HCT116 (cell line): ENCODE measurements around the gene KIAA0825. TPM values are rescaled to one million over a fixed set of nuclear protein-coding genes. Genes with fewer than 3 reads are reported as not detected.

ENCODE experiments used
- ATAC-seq: fragments of 200-7000 bp; cut with Tn5 transposase; 2 replicates; pipeline ENCODE4 v1.9.1; 2020; ENCODE audit warnings: mild to moderate bottlenecking, moderate library complexity
- BruUV-seq: library from RNA; stranded (reverse); fragments of 400-500 nt; replicated peaks from 2 replicates; lab custom pipeline; 2021; lab: Mats Ljungman, UMichigan
- CTCF ChIA-PET: fragments of 300-600 bp; sonication (Branson Sonifier 250); formaldehyde crosslinking; loops from one replicate; lab custom pipeline; 2021; ENCODE audit warnings: antibody characterized with exemption; lab: Charles Lee
- POLR2A ChIA-PET: fragments of 300-600, 350-600 bp; sonication (Branson Sonifier 250); formaldehyde crosslinking; loops from one replicate; lab custom pipeline; 2021; ENCODE audit warnings: antibody characterized with exemption; lab: Charles Lee
- RAD21 ChIA-PET, 2 experiments: fragments of 300-600 bp; sonication (Branson Sonifier 250); formaldehyde crosslinking; loops; one replicate each; lab custom pipeline; 2023; ENCODE audit warnings: low total read pairs in 2 of 2; ENCODE audit not compliant: uncharacterized antibody in 2 of 2, unreplicated experiment in 2 of 2, low non-redundant PET in 1 of 2; lab: Charles Lee
- DNase-seq: peaks from one replicate; pipeline ENCODE4 v3.0.0-alpha.2; 2010; ENCODE audit warnings: low read depth, low spot score
- H2AFZ ChIP-seq: fragments of 200-600 bp; shearing (Covaris generic), sonication (generic); 2 replicates; pipeline ENCODE4 v1.6.1; 2017; ENCODE audit warnings: low read depth, mixed run types, mixed read lengths, antibody characterized with exemption, low read length; ENCODE audit not compliant: poor library complexity, severe bottlenecking
- H3K27ac ChIP-seq: 2 replicates; pipeline ENCODE4 v1.5.1; 2012; ENCODE audit warnings: low read depth, low read length
- H3K27me3 ChIP-seq: fragments of 200-600 bp; sonication (generic); 2 replicates; pipeline ENCODE4 v1.6.1; 2016; ENCODE audit warnings: mixed run types, low read length, mixed read lengths; ENCODE audit not compliant: insufficient read depth
- H3K36me3 ChIP-seq, 2 experiments: fragments of 200-500 bp in 1 of 2; fragments of 200-600 bp in 1 of 2; sonication (Bioruptor generic) in 1 of 2; sonication (generic) in 1 of 2; 2 replicates each; pipeline versions ENCODE4 v1.5.1 to v1.6.1; 2014 to 2016; ENCODE audit warnings: low read length in 2 of 2, inconsistent platforms in 1 of 2, mixed read lengths in 1 of 2, mixed run types in 1 of 2; ENCODE audit not compliant: insufficient read depth in 2 of 2, control insufficient read depth in 1 of 2
- H3K4me1 ChIP-seq, 2 experiments: fragments of 200-600 bp in 1 of 2; sonication (generic) in 1 of 2; 2 replicates each; pipeline versions ENCODE4 v1.5.1 to v1.6.1; 2012 to 2017; ENCODE audit warnings: low read length in 2 of 2, inconsistent platforms in 1 of 2, mild to moderate bottlenecking in 1 of 2, mixed read lengths in 1 of 2, mixed run types in 1 of 2, moderate library complexity in 1 of 2; ENCODE audit not compliant: insufficient read depth in 2 of 2, control insufficient read depth in 1 of 2
- H3K4me2 ChIP-seq: fragments of 200-600 bp; sonication (generic); 2 replicates; pipeline ENCODE4 v1.6.1; 2017; ENCODE audit warnings: mixed run types, low read length, mixed read lengths
- H3K4me3 ChIP-seq, 2 experiments: fragments of 200-600 bp in 1 of 2; sonication (generic) in 1 of 2; replicated peaks in 1 of 2; 2 replicates each; pipeline ENCODE4 v1.5.1; 2011 to 2016; ENCODE audit warnings: low read length in 2 of 2, control low read depth in 1 of 2, low read depth in 1 of 2, mild to moderate bottlenecking in 1 of 2, mixed read lengths in 1 of 2, mixed run types in 1 of 2
- H3K79me2 ChIP-seq: fragments of 200-600 bp; sonication (generic); 2 replicates; pipeline ENCODE4 v1.6.1; 2017; ENCODE audit warnings: mild to moderate bottlenecking, mixed run types, low read length, moderate library complexity, mixed read lengths; ENCODE audit not compliant: insufficient read depth
- H3K9ac ChIP-seq: fragments of 200-600 bp; sonication (generic); 2 replicates; pipeline ENCODE4 v1.6.1; 2016; ENCODE audit warnings: low read length, mixed read lengths
- H3K9me2 ChIP-seq: fragments of 200-600 bp; sonication (generic), shearing (Covaris generic); 2 replicates; pipeline ENCODE4 v1.6.1; 2017; ENCODE audit warnings: mixed run types, mild to moderate bottlenecking, moderate library complexity; ENCODE audit not compliant: insufficient read depth
- H3K9me3 ChIP-seq, 2 experiments: fragments of 200-500 bp in 1 of 2; fragments of 200-600 bp in 1 of 2; sonication (Bioruptor generic) in 1 of 2; sonication (generic) in 1 of 2; 2 replicates each; pipeline ENCODE4 v1.6.1; 2014 to 2017; ENCODE audit warnings: low read length in 2 of 2, mixed read lengths in 2 of 2, inconsistent platforms in 1 of 2, low read depth in 1 of 2, mild to moderate bottlenecking in 1 of 2, mixed run types in 1 of 2, moderate library complexity in 1 of 2; ENCODE audit not compliant: control insufficient read depth in 1 of 2, insufficient read depth in 1 of 2
- H4K20me1 ChIP-seq: fragments of 200-600 bp; sonication (generic), shearing (Covaris generic); 2 replicates; pipeline ENCODE4 v1.6.1; 2017; ENCODE audit warnings: mixed run types, mild to moderate bottlenecking, moderate library complexity; ENCODE audit not compliant: insufficient read depth
- CBX3 ChIP-seq: IDR thresholded peaks from 2 replicates; pipeline ENCODE4 v1.6.1; 2012; ENCODE audit warnings: low read depth
- CEBPB ChIP-seq: IDR thresholded peaks from 2 replicates; pipeline ENCODE4 v1.6.1; 2012; ENCODE audit warnings: low read depth
- CTCF ChIP-seq, 3 experiments: fragments of 200-600 bp in 1 of 3; sonication (generic) in 1 of 3; IDR thresholded peaks in 2 of 3; conservative IDR thresholded peaks in 1 of 3; 2 replicates each; pipeline ENCODE4 v1.5.1; 2012 to 2017; ENCODE audit warnings: low read depth in 2 of 3, low read length in 2 of 3, antibody characterized with exemption in 1 of 3, borderline replicate concordance in 1 of 3, control low read depth in 1 of 3, mild to moderate bottlenecking in 1 of 3, mixed read lengths in 1 of 3, mixed run types in 1 of 3, moderate library complexity in 1 of 3; ENCODE audit not compliant: insufficient read depth in 1 of 3
- EGR1 ChIP-seq: IDR thresholded peaks from 2 replicates; pipeline ENCODE4 v1.6.1; 2012; ENCODE audit warnings: low read depth
- EZH2 ChIP-seq: fragments of 200-600 bp; sonication (generic); IDR thresholded peaks from 2 replicates; pipeline ENCODE4 v1.6.1; 2017; ENCODE audit warnings: antibody characterized with exemption, mixed run types
- EZH2phosphoT487 ChIP-seq: fragments of 200-600 bp; IDR thresholded peaks from 2 replicates; pipeline ENCODE4 v1.6.1; 2018; ENCODE audit warnings: antibody characterized with exemption, borderline replicate concordance
- FOSL1 ChIP-seq: IDR thresholded peaks from 2 replicates; pipeline ENCODE4 v1.6.1; 2012; ENCODE audit warnings: low read depth
- POLR2AphosphoS5 ChIP-seq: IDR thresholded peaks from 2 replicates; pipeline ENCODE4 v1.6.1; 2011; ENCODE audit warnings: mild to moderate bottlenecking, low read depth, low read length, moderate library complexity
- RAD21 ChIP-seq: IDR thresholded peaks from 2 replicates; pipeline ENCODE4 v1.6.1; 2012; ENCODE audit warnings: low read depth, mild to moderate bottlenecking
- SP1 ChIP-seq: IDR thresholded peaks from 2 replicates; pipeline ENCODE4 v1.6.1; 2012; ENCODE audit warnings: low read depth
- TCF7L2 ChIP-seq: IDR thresholded peaks from 2 replicates; pipeline ENCODE4 v1.7.0; 2011; ENCODE audit warnings: borderline replicate concordance, inconsistent platforms; ENCODE audit not compliant: insufficient read depth, insufficient read length; ENCODE audit errors: extremely low read depth
- YY1 ChIP-seq: IDR thresholded peaks from 2 replicates; pipeline ENCODE4 v1.6.1; 2011; ENCODE audit warnings: low read length, low read depth, moderate library complexity, mild to moderate bottlenecking; ENCODE audit not compliant: insufficient replicate concordance; ENCODE audit errors: extremely low read depth
- ZNF274 ChIP-seq: fragments of 200-500 bp; sonication (Bioruptor generic); IDR thresholded peaks from 2 replicates; pipeline ENCODE4 v1.6.1; 2014; ENCODE audit warnings: mild to moderate bottlenecking, low read depth, low read length, inconsistent platforms
- intact Hi-C: fragments of 100-400 bp; cut with micrococcal nuclease; formaldehyde crosslinking; loops from 2 replicates; pipeline ENCODE4 v1.10.0; 2022
- total RNA-seq: library from RNA; stranded (reverse); gene quantifications from one replicate; pipeline ENCODE4 v1.2.1, GENCODE V29; 2021; ENCODE audit not compliant: unreplicated experiment

KIAA0825 gene
- total RNA-seq, 1 experiment from 2014 or later, result 1.4 TPM

GRCh38 chr5:94501365-94501764 lies 117.0 kb downstream of the KIAA0825 start (continued):
- TF ChIP-seq ZNF274 (no peak), EGR1 (no peak), EZH2phosphoT487 (no peak), TCF7L2 (no peak), CEBPB (no peak), RAD21 (no peak), CBX3 (no peak), YY1 (no peak)

DNA sequence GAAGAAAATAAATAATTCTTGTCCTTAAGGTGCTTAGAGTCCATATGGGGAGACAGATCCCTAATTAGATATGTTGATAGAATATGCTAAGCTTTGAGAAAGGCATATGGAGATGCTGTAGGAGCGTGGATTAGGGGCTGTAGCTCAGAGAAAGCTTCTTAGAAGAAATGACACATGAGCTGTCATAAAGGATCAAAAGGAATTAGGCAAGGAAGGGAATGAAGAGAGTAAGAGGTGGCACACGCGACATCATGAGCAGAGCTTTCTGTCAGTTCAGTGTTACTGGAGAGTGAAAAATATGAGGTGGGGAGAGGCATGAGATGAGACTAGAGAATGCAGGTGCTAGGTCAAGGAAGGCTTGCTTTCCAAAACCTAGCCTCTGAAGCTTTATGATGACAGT lies 118.6 kb downstream of the KIAA0825 start:
- H3K4me1 ChIP-seq, result no peaks in the 10 kb centered on the region
- no peak overlapping the region for H2AFZ ChIP-seq
- ChIA-PET RAD21 (no interaction called here), POLR2A (no interaction called here), CTCF (no interaction called here)
- H3K9ac ChIP-seq, result no peak overlapping the region
- TF ChIP-seq SP1 (no peak), CTCF (IDR thresholded peaks at IDR 0.05 in 2 of 3, conservative IDR thresholded peaks at IDR 0.05 in 1 of 3; ENCODE audit: borderline replicate concordance in 1 of 3, insufficient read depth in 1 of 3, low read depth in 2 of 3, low read length in 2 of 3) (no peak), EZH2 (no peak), FOSL1 (no peak), ZNF274 (no peak), EZH2phosphoT487 (no peak), RAD21 (no peak), EGR1 (no peak), POLR2AphosphoS5 (no peak)
- no peaks in the 10 kb centered on the region for H3K27me3 ChIP-seq
- H3K79me2 ChIP-seq, result no peaks in the 10 kb centered on the region
- no peak overlapping the region for H3K4me3 ChIP-seq
- no TSS peak for BruUV-seq
- H3K9me2 ChIP-seq, result no peaks in the 10 kb centered on the region
- no peaks in the 10 kb centered on the region for H3K36me3 ChIP-seq
- ATAC-seq (no peak), DNase-seq (no peak)
- no peaks in the 10 kb centered on the region for H3K9me3 ChIP-seq
- no peaks in the 10 kb centered on the region for H4K20me1 ChIP-seq
- H3K27ac ChIP-seq, result no peak overlapping the region
- intact Hi-C loops, result no loop called here
- no peak overlapping the region for H3K4me2 ChIP-seq
